GM10266 (cell line): ENCODE results near the gene TRMT13.

Experiments
- DNase-seq: peaks from one replicate; pipeline ENCODE4 v3.0.0; 2012; ENCODE audit errors: extremely low spot score
- TF ChIP-seq, protein P1 (sequence below): IDR thresholded peaks from 2 replicates; pipeline ENCODE4 v1.5.1; 2012; ENCODE audit warnings: mild to moderate bottlenecking, low read depth; ENCODE audit not compliant: control insufficient read depth, insufficient read depth; ENCODE audit errors: missing control alignments

Gene TRMT13

DNA sequence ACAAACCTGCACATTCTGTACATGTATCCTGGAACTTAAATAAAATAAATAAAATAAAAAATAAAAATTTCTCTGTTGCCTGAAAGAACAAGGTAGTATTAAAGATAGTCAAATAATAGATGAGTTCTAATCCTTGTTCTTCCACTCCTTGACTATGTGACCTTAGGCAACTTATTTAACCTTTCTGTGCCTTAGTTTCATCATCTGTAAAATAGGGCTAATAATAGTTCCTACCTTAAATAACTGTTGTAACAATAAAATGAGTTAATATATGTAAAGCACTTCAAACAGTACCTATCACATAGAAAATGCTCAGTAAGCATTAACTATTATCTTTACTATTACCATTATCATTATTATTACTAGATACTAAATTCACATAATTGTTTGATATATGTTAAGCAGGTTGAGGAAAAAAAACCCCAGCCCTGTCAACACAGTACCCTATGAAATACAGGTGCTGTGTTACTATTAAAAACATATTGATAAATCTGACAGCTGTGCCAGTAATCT, 23.4 kb upstream of the TRMT13 start:
- TF ChIP-seq, protein P1, sequence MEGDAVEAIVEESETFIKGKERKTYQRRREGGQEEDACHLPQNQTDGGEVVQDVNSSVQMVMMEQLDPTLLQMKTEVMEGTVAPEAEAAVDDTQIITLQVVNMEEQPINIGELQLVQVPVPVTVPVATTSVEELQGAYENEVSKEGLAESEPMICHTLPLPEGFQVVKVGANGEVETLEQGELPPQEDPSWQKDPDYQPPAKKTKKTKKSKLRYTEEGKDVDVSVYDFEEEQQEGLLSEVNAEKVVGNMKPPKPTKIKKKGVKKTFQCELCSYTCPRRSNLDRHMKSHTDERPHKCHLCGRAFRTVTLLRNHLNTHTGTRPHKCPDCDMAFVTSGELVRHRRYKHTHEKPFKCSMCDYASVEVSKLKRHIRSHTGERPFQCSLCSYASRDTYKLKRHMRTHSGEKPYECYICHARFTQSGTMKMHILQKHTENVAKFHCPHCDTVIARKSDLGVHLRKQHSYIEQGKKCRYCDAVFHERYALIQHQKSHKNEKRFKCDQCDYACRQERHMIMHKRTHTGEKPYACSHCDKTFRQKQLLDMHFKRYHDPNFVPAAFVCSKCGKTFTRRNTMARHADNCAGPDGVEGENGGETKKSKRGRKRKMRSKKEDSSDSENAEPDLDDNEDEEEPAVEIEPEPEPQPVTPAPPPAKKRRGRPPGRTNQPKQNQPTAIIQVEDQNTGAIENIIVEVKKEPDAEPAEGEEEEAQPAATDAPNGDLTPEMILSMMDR, result no peak
- no peak for DNase-seq

DNA sequence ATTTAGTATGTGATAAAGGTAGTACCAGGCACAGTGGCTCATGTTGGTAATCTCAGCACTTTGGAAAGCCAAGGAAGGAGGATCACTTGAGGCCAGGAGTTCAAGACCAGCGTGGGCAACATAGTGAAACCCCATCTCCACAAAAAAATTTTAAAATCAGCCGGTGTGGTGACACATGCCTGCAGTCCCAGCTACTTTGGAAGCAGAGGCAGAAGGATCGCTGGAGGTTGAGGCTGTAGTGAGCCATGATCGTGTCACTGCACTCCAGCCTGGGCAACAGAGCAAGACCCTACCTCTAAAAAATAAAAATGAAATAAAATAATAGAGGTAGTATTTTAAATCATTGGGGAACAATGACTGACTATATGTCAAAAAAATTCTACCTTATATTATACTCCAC, 17.4 kb upstream of the TRMT13 start:
- TF ChIP-seq, protein P1, result no peak
- no peak for DNase-seq

DNA sequence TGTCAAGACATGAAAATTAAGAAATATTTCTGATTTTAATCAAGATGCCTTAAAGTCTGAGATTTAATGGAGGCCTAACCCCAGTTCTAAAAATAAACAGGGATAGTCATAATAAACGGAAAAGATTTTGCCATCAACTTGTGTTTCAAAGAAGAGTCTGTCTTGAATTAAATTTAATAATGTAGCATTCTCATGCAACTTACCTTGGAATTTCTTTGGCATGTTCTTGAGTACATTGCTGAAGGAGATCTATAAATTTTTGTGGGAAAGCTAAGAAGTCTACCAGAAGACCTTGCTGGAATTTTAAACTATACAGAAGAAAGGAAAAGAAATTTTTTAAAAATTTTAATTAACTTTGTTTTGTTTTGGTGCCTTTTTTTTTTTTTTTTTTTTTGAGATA, 10.8 kb upstream of the TRMT13 start:
- TF ChIP-seq, protein P1, result no peak
- no peak for DNase-seq

DNA sequence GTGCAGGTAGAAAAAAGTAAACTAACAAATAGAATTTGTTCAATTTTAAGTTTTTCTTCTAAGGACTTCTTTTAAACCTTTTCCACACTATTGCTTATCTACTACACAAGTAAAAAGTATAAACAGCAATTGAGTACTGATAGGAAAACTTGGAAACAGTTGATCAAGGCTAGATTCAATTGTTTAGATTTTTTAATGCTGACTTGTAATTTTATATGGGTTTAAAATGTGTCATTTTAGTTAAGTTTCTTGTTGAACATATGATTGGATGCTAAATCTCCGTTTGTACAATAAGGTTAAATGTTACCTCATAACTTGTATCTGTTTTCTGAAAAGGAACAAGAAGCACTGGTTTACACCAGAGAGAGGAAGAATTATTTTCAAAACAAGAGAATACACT, 5.7 kb upstream of the TRMT13 start:
- DNase-seq, result no peak
- TF ChIP-seq, protein P1, result no peak

DNA sequence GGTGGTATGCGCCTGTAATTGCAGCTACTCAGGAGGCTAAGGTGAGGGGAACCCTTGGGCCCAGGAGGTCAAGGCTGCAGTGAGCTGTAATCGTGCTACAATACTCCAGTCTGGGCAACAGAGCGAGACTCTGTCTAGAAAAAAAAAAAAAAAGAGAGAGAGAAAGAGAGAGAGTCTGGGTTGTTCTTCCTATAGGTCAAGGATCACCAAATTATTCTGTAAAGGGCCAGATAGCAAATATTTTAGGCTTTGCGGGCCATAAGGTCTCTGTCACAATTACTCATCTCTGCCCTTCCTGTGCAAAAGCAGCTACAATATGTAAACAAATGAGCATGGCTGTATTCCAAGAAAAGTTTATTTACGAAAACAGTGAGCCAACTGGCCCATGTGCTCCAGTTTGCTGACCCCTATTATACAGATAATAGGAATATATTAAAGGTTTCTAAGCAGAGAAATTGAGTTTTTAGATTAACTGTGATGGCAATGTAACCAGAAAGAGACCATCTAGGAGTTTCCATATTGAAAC, 2.3 kb upstream of the TRMT13 start:
- DNase-seq, result no peak
- TF ChIP-seq, protein P1, result no peak

DNA sequence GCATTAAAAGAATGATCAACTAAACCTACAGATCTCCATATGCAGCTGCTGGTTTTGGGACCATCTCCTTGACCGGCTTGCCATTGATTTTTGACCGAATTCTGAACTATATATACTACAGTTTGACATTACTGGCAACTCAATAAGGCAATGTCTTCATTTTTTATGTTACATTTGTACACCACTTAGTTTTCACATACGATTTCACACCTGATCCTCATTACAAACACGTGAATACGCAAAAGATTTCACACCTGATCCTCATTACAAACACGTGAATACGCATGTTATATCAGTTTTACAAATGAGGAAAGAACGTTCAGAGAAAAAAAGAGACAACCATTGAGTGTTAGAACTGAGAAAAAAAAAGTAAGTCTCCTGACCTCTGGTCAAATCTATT, 1.3 kb upstream of the TRMT13 start:
- DNase-seq, result no peak
- TF ChIP-seq, protein P1, result no peak

DNA sequence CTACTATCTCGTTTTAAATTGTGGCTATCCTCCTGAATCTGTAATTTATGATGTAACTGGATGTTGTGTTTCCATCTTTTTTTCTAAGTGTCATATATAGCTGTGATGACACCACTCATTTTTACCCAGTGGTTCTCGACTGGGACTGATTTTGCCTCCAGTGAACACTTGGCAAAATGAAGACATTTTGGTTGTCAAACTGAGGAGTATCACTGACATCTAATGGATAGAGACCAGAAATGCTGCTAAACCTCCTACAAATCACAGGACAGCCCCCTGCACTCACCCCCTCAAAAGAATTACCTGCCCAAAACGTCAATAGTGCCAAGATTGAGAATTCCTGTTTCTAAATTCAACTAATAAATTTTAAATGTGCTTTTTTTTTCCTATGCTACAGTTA, 1.9 kb downstream of the TRMT13 start:
- TF ChIP-seq, protein P1, result peak; percentile 28
- DNase-seq, result no peak
